Measurements from ENCODE around the gene KLF11.
"Not testable (repeated sequence)": the region's sequence is repeated elsewhere in the genome, so short reads cannot be mapped to it uniquely, and the experiment has no call there.

KLF11 gene

DNA sequence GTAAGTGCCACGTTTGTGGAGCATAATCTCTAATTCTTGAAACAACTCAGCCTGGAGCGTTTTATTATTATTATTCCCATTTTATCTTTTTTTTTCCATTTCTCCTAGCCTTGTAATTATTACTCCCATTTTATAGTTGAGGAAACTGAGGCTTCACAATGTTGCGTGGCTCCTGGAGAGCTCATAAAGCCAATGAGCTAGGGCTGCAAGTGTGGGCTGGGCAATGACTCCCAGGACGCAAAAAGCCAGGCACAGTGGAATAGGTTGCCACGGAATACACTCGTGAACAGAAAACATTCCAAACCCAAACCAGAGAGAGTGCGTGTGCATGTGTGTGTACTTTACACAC is 13.5 kb upstream of the KLF11 start:
- H3K27me3 Mint-ChIP-seq, result no peaks in the 10 kb centered on the region
- no peaks in the 10 kb centered on the region for H3K36me3 Mint-ChIP-seq
- peaks cover 64% of the 10 kb centered on the region for H3K4me1 Mint-ChIP-seq
- H3K27ac Mint-ChIP-seq, result peak overlapping the region; percentile 96
- H3K4me3 Mint-ChIP-seq, result peak overlapping the region; percentile 83
- ATAC-seq, result no peak
- H3K9me3 Mint-ChIP-seq, result no peaks in the 10 kb centered on the region

DNA sequence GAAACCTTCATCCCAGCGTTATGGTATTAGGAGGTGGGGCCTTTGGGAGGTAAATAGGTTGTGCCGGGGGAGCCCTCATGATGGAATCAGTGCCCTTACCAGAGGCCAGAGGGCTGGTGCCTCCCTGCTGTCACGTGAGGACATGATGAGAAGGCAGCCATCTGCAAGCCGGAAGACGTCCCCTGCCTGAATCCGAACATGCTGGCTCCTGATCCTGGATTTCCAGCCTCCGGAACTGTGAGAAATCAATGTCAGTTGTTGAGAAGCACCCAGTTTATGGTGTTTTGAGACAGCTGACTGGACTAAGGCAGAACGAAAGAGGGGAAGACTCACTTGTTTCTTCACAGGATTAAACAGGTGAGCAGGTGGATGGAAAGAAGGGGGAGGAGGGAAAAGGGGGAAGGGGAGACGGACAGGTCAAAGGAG is 13.0 kb upstream of the KLF11 start:
- no peaks in the 10 kb centered on the region for H3K27me3 Mint-ChIP-seq
- peak overlapping the region; percentile 96 for H3K27ac Mint-ChIP-seq

DNA sequence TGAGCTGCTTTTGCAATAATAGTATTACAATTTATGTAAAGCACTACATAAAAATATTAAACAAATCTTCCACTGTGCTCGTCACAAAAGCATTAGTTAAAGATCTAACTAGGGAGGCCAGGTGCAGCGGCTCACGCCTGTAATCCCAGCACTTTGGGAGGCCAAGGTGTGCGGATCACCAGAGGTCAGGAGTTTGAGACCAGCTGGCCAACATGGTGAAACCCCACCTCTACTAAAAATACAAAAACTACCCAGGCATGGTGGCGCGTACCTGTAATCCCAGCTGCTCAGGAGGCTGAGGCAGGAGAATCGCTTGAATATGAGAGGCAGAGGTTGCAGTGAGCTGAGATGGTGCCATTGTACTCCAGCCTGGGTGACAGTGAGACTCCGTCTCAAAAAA is 12.6 kb upstream of the KLF11 start:
- not testable (repeated sequence) for H3K4me3 Mint-ChIP-seq, H3K36me3 Mint-ChIP-seq, ATAC-seq, H3K27me3 Mint-ChIP-seq, H3K9me3 Mint-ChIP-seq
- Mint-ChIP-seq H3K27ac (peak overlapping the region; percentile 96), H3K4me1 (peaks cover 73% of the 10 kb centered on the region)

More for the DNA sequence above, 13.0 kb upstream of the KLF11 start:
- Mint-ChIP-seq H3K4me3 (peak overlapping the region; percentile 83), H3K36me3 (no peaks in the 10 kb centered on the region), H3K4me1 (peaks cover 69% of the 10 kb centered on the region), H3K9me3 (no peaks in the 10 kb centered on the region)
- ATAC-seq, result no peak

DNA sequence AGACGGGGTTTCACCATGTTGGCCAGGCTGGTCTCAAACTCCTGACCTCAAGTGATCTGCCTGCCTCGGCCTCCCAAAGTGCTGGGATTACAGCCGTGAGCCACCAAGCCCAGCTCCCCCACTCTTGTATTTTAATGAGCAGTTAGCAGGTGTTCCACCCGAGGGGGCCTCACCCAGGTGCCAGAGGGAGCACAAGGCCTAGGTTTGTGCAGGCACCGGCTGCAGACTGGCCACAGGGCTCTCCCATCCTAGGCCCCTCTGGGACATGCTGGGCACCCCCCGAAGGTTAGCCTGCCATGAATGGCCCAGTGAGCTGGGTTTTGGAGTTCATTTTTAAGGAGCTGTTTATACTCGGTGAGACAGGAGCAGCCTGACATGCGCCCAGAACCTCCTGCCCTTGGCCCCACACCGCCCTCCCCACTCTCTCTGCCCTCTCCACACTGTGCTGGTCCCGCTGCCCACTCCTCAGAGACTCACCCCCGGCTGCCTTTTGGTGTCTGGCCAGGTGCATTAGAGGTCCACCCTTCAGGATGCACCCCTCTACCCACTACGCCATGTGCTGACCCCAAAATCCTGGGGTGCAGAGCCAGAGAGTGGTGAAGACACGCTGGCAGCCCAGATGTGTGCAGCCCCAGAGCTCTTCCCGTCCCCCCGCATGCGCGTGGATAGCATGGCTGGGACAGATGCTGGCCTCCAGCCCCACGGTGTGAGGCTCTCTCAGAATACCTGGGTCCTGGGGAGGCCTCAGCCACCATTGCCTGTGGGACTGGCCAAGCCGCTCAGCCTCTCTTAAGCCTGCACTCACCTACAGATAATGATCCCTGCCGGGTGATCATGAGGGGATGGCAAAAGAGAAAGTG is 11.2 kb upstream of the KLF11 start:
- no peaks in the 10 kb centered on the region for H3K36me3 Mint-ChIP-seq
- no peaks in the 10 kb centered on the region for H3K9me3 Mint-ChIP-seq
- H3K27ac Mint-ChIP-seq, result peak overlapping the region; percentile 96
- H3K4me1 Mint-ChIP-seq, result peaks cover 80% of the 10 kb centered on the region
- H3K27me3 Mint-ChIP-seq, result no peaks in the 10 kb centered on the region
- no peak for ATAC-seq
- no peak overlapping the region for H3K4me3 Mint-ChIP-seq

DNA sequence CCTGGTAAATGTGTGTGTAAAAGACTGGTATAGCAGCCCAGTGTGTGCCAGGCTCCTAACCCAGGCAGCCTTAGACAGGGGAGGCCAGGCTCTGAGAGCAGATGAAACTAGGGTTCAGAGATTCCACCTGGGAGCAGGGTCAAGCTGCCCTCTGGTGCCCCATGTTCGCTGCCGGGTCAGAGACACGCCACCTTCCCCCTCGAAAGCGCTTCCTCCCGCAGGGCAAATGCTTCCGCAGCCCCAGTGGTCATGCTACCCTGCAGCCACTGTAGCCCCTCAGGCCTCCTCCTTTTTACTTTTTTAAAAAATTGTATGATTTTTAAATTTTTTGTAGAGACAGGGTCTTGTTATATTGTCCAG is 10.6 kb upstream of the KLF11 start:
- no peaks in the 10 kb centered on the region for H3K36me3 Mint-ChIP-seq
- H3K4me1 Mint-ChIP-seq, result peaks cover 75% of the 10 kb centered on the region
- H3K4me3 Mint-ChIP-seq, result no peak overlapping the region
- ATAC-seq, result no peak
- H3K27me3 Mint-ChIP-seq, result no peaks in the 10 kb centered on the region
- no peaks in the 10 kb centered on the region for H3K9me3 Mint-ChIP-seq
- peak overlapping the region; percentile 96 for H3K27ac Mint-ChIP-seq

DNA sequence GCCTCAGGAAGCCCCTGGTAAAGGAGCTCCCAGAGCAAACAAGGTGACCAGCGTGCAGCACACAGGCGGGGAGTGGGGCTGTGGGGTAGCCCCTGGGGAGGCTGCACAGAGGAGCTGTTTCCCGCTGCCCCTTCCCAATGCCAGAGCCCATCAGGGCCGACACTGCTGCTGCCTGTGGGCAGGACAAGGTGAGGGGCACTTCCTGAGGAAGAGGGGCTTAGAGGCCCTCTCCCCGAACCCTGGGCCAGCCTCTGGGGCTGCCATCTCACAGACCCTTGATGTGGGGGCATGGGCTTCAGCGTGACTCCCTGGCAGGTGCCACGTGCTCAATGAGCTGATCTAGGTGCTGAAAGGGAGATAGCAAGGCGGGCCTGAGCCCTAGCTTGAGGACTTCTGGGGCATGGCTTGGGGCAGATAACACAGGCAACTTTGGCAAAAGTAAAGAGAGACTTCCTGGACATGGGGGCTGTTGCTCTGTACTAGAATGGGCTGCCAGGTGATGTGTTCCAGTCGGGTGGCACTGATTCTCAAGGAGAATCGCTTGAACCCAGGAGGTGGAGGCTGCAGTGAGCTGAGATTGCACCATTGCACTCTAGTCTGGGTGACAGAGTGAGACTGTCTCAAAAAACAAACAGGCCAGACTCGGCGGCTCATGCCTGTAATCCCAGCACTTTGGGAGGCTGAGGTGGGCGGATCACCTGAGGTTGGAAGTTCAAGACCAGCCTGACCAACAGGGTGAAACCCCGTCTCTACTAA is 9.9 kb upstream of the KLF11 start:
- Mint-ChIP-seq H3K27me3 (no peaks in the 10 kb centered on the region), H3K4me1 (peaks cover 68% of the 10 kb centered on the region), H3K9me3 (no peaks in the 10 kb centered on the region), H3K27ac (no peak overlapping the region), H3K4me3 (no peak overlapping the region), H3K36me3 (no peaks in the 10 kb centered on the region)
- no peak for ATAC-seq

DNA sequence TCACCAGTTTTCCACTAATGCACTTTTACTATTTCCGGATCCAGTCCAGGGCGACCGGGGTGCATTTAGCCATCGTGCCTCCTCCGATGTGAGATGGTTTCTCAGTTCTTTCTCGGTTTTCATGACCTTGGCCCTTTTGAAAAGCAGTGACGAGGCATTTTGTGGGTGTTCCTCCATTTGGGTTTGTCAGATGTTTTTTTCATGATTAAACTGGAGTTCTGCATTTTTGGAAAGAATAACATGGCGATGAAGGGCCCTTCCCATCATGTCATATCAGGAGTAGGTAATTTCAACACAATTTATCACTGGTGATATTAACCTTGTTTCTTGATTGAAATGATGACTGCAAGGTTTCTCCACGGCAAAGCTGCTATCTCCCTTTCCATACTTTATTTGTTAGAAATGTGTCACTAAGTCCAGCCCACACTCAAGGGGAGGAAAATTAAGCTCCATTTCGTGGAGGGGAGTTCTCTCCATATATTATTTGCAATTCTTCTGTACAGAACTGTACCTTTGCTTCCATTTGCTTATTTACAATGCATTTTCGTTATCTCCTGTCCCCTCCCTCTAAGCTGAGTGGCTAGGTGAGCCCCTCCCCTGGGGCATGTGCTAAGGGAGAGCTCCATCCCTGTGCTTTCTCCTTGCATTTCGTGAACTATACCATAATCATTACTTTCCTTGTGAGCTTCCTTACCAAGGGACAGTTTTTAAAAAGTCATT is 8.9 kb upstream of the KLF11 start:
- H3K9me3 Mint-ChIP-seq, result no peaks in the 10 kb centered on the region
- H3K27me3 Mint-ChIP-seq, result no peaks in the 10 kb centered on the region
- no peak overlapping the region for H3K4me3 Mint-ChIP-seq
- H3K4me1 Mint-ChIP-seq, result peaks cover 57% of the 10 kb centered on the region
- peak overlapping the region; percentile 60 for H3K27ac Mint-ChIP-seq
- ATAC-seq, result no peak
- no peaks in the 10 kb centered on the region for H3K36me3 Mint-ChIP-seq

DNA sequence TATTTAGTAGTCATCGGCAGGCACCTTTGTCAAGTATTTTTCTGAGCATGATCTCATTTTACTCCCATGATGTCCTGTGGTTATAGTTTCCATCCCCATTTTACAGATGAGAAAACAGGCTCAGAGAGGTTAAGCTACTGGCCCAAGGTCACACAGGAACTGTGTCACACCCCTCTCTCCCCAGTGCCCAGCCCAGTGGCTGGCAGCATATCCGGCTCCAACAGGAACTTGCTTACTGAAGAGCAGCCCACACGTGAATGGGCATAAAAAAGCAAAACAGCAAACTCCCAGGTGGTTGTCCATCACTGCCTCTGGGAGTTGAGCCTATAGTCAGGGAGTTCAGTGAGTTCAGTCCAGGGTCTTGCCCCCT is 8.3 kb upstream of the KLF11 start:
- Mint-ChIP-seq H3K27ac (peak overlapping the region; percentile 60), H3K4me3 (no peak overlapping the region), H3K9me3 (no peaks in the 10 kb centered on the region), H3K27me3 (no peaks in the 10 kb centered on the region), H3K36me3 (no peaks in the 10 kb centered on the region), H3K4me1 (peaks cover 52% of the 10 kb centered on the region)
- no peak for ATAC-seq

DNA sequence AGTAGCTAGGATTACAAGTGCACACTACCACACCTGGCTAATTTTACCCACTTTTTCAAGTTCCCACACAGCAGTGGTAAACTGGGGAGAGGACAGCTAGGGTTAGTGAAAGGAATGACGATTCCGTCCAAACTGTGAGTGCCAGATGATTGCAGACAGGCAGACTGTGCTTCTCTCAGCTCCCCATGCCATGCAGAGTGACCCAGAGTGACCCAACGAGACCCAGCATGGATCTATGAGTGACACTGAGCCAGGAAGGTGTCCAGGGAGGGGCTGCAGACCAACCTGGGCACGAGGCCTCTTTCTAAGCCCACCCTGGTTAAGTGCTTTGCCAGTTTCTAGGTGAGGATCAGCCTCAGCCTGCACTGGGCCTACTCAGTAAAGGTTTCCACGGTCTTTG is 7.7 kb upstream of the KLF11 start:
- no peaks in the 10 kb centered on the region for H3K36me3 Mint-ChIP-seq
- ATAC-seq, result no peak
- H3K27me3 Mint-ChIP-seq, result no peaks in the 10 kb centered on the region
- H3K4me1 Mint-ChIP-seq, result peaks cover 47% of the 10 kb centered on the region
- H3K9me3 Mint-ChIP-seq, result no peaks in the 10 kb centered on the region
- no peak overlapping the region for H3K4me3 Mint-ChIP-seq
- H3K27ac Mint-ChIP-seq, result peak overlapping the region; percentile 60

DNA sequence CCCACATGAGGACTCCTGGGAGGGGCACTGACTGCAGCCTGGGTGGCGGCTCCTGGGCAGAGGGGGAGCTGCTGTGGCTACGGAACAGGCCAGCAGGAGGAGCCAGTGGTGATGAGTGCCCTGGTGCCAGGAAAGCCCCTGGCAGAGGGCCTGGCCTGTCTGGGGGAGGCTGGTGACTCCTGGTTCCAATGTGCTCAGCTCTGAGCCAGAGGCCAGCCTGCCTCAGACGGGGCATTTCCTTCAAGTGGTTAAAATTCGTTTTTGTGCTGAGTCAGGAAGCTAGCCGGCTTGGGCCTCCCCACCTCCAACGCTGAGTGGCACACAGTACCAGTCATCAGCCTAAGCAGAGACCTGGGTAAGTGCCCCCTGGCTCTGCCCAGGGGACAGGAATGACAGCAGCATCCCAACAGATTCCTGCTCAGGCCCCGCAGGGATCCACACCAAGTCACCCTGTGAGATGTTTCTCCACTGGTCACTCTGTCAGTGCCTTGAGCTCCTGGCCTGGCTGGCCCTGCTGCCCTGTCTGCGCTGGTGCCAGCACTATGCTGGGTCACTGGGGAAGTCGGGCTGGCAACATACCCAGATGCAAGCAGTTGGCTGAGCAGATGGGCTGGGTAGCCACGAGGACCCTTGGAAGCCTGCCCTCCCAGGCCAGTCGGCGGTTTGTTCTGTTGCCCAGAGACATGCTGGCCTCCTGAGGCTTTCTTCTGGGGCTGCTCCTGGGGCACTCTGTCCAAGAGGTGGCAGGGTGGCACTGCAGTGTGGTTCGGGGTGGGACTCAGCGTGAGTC is 7.1 kb upstream of the KLF11 start:
- Mint-ChIP-seq H3K27me3 (no peaks in the 10 kb centered on the region), H3K4me1 (peaks cover 47% of the 10 kb centered on the region), H3K36me3 (no peaks in the 10 kb centered on the region), H3K4me3 (no peak overlapping the region), H3K27ac (peak overlapping the region; percentile 60), H3K9me3 (no peaks in the 10 kb centered on the region)
- ATAC-seq, result peak; percentile 80

DNA sequence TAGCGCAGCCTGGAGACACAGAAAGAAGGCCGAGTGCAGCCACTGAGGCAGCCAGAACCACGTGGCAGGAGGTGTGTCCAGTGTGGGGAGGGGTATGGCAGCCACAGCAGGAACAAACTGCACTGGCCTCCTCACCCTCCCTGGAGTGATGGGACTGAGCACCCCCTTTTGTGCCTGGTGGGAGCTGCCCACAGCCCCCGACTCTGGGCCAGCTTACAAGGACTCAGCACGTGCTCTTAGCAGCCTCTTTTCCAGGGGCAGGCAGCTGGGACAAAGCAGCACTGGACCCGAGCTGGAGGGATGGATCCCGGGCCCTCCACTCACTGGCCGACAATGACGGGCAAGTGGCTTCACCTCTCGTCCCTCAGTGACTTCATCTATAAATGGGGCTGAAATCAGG is 5.2 kb upstream of the KLF11 start:
- H3K27me3 Mint-ChIP-seq, result no peaks in the 10 kb centered on the region
- no peaks in the 10 kb centered on the region for H3K36me3 Mint-ChIP-seq
- peaks cover 51% of the 10 kb centered on the region for H3K4me1 Mint-ChIP-seq
- H3K4me3 Mint-ChIP-seq, result no peak overlapping the region
- H3K27ac Mint-ChIP-seq, result peak overlapping the region; percentile 48
- no peak for ATAC-seq
- no peaks in the 10 kb centered on the region for H3K9me3 Mint-ChIP-seq

DNA sequence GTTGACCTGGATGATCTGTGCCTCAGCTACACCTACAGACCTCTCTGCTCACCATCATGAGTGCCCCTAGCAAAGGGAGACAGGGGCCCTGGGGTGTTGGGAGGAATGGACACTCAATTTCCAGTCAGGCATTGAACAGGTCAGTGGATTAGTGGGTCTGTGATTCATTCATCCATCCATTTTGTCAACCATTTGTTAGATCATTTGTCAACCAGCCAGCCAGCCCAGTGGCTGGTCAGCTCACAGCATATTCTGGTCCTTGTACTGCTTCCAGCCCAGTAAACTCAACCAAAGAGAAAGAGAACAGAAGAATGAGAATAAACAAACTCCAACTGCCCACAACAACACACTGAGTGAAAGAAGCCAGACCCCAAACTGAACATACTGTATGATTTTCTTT is 4.6 kb upstream of the KLF11 start:
- peak overlapping the region; percentile 48 for H3K27ac Mint-ChIP-seq
- ATAC-seq, result no peak

DNA sequence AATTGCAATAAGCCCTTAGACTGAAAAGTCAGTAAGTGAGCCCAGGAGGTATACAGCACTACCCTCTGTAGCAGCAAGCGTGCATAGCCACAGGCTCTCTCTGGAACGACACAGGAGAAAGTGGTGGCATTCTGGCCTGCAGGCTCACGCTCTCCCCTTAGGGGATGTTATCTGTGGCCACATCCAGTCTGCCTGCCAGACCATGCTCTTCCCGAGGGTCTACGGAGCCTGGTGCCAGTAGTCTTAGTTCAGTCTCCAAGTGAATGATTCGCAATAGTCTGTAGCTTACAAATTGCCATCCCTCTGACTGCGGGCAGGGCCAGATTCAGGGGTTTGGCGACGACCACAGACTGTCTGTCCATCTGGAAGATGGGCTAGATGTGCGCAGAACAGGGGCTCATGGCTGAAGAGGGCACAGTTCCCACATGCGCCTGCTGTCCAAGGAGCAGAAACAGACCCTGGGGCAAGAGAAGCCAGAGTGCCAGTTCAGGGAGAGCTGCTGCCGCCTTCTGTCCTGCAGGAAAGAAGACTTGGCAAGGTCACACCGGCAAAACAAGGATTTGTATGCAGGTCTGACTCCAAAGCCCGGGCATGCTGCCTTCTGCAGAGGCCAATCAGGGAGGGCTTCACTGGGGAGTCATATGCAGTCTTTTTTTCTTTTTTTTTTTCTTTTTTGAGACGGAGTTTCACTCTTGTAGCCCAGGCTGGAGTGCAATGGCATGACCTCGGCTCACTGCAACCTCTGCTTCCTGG is 3.5 kb upstream of the KLF11 start:
- Mint-ChIP-seq H3K27ac (peak overlapping the region; percentile 48), H3K27me3 (no peaks in the 10 kb centered on the region), H3K4me1 (peaks cover 46% of the 10 kb centered on the region), H3K4me3 (no peak overlapping the region), H3K36me3 (no peaks in the 10 kb centered on the region), H3K9me3 (no peaks in the 10 kb centered on the region)
- ATAC-seq, result no peak

More for the DNA sequence above, 4.6 kb upstream of the KLF11 start:
- Mint-ChIP-seq H3K4me3 (no peak overlapping the region), H3K9me3 (no peaks in the 10 kb centered on the region), H3K36me3 (no peaks in the 10 kb centered on the region), H3K27me3 (no peaks in the 10 kb centered on the region), H3K4me1 (peaks cover 51% of the 10 kb centered on the region)

DNA sequence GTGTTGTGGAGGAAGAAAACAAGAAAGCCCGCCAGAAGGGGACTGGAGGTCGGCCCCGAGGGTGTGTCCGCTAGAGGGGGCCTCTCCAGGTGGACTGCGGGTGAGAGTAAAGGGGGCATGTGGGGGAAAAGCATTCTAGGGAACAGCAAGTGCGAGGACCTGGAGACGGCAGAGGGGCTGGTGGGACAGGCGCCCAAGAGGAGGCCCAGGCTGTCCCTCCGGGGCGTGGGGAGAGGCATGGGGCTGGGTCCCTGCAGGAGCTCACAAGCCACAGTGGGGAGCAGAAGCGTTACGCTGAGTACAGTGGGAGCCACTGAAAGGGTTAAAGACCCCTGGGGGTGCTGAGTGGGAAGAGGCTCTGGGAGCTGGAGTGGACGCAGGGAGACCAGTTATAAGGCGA is 1.6 kb upstream of the KLF11 start:
- Mint-ChIP-seq H3K9me3 (no peaks in the 10 kb centered on the region), H3K36me3 (peaks cover 6% of the 10 kb centered on the region), H3K4me3 (peak overlapping the region; percentile 89), H3K4me1 (peaks cover 43% of the 10 kb centered on the region), H3K27ac (peak overlapping the region; percentile 91), H3K27me3 (no peaks in the 10 kb centered on the region)
- ATAC-seq, result no peak
